ENCODE data around the gene CASP7. TPM values are rescaled to one million over a fixed set of nuclear protein-coding genes. Genes with fewer than 3 reads are reported as not detected.

CASP7 gene
- total RNA-seq, 4 donors from 2014 or later = 18.6 to 34.0 (median 26.3) TPM

GRCh38 chr10:113752553-113752952, 72.8 kb downstream of the CASP7 start:
- ATAC-seq (ENCODE audit: low FRiP score) (no peak), DNase-seq (ENCODE audit: low spot score) (no peak)

GRCh38 chr10:113753020-113753692, 73.4 kb downstream of the CASP7 start:
- ATAC-seq (ENCODE audit: low FRiP score) (no peak), DNase-seq (ENCODE audit: low spot score) (no peak)
- TF ChIP-seq CTCF (IDR thresholded peaks at IDR 0.05) = no peak

More at GRCh38 chr10:113752553-113752952, 72.8 kb downstream of the CASP7 start:
- no peak for TF ChIP-seq CTCF (IDR thresholded peaks at IDR 0.05)

GRCh38 chr10:113754125-113754524, 74.4 kb downstream of the CASP7 start:
- ATAC-seq (ENCODE audit: low FRiP score) = no peak
- TF ChIP-seq CTCF (IDR thresholded peaks at IDR 0.05) = no peak
- no peak for DNase-seq (ENCODE audit: low spot score)

GRCh38 chr10:113754768-113755167, 75.1 kb downstream of the CASP7 start:
- TF ChIP-seq CTCF (IDR thresholded peaks at IDR 0.05) = no peak
- ATAC-seq (ENCODE audit: low FRiP score) (no peak), DNase-seq (ENCODE audit: low spot score) (no peak)

- TF ChIP-seq CTCF (IDR thresholded peaks at IDR 0.05) = no peak
- DNase-seq (ENCODE audit: low spot score) (no peak), ATAC-seq (ENCODE audit: low FRiP score) (no peak)
Observed at GRCh38 chr10:113756940-113757543, 77.3 kb downstream of the CASP7 start.

- no peak for TF ChIP-seq CTCF (IDR thresholded peaks at IDR 0.05)
- DNase-seq (ENCODE audit: low spot score) (no peak), ATAC-seq (ENCODE audit: low FRiP score) (no peak)
Observed at GRCh38 chr10:113762083-113762482, 82.4 kb downstream of the CASP7 start.

- DNase-seq (ENCODE audit: low spot score) (no peak), ATAC-seq (ENCODE audit: low FRiP score) (no peak)
- no peak for TF ChIP-seq CTCF (IDR thresholded peaks at IDR 0.05)
Observed at GRCh38 chr10:113764582-113764981, 84.9 kb downstream of the CASP7 start.
